ENCODE measurements around the gene LCN12.

The LCN12 gene

GRCh38 chr9:136930014-136930413 is 22.1 kb upstream of the LCN12 start:
- Histone ChIP-seq H3K79me2 (ENCODE audit: low read length) (no peaks in the 10 kb centered on the region), H4K20me1 (ENCODE audit: insufficient read depth, low read length) (no peaks in the 10 kb centered on the region), H3K9me3 (ENCODE audit: insufficient read depth, low read length) (no peaks in the 10 kb centered on the region), H3K4me2 (ENCODE audit: low read length) (no peak overlapping the region), H3K9ac (ENCODE audit: low read length) (no peak overlapping the region), H3K36me3 (replicated peaks; ENCODE audit: low read depth, low read length) (peaks cover 24% of the 10 kb centered on the region), H2AFZ (ENCODE audit: low read depth, low read length) (no peak overlapping the region), H3K27ac (ENCODE audit: low read length) (no peak overlapping the region), H3K27me3 (ENCODE audit: low read depth, low read length) (no peaks in the 10 kb centered on the region), H3K4me3 (ENCODE audit: low read length) (no peak overlapping the region), H3K4me1 (ENCODE audit: low read length) (peaks cover 7% of the 10 kb centered on the region; the same call in 1 of the 2 replicates)
- TF ChIP-seq CTCF (IDR thresholded peaks at IDR 0.05; ENCODE audit: low read depth, low read length), result no peak
- no peak for TF ChIP-seq EZH2phosphoT487 (IDR thresholded peaks at IDR 0.05; ENCODE audit: low read depth)

GRCh38 chr9:136931611-136932130 is 20.4 kb upstream of the LCN12 start:
- H3K4me3 ChIP-seq (ENCODE audit: low read length), result no peak overlapping the region
- H3K9me3 ChIP-seq (ENCODE audit: insufficient read depth, low read length), result no peaks in the 10 kb centered on the region
- H2AFZ ChIP-seq (ENCODE audit: low read depth, low read length), result no peak overlapping the region
- no peak overlapping the region for H3K4me2 ChIP-seq (ENCODE audit: low read length)
- no peak for TF ChIP-seq CTCF (IDR thresholded peaks at IDR 0.05; ENCODE audit: low read depth, low read length)
- no peak for TF ChIP-seq EZH2phosphoT487 (IDR thresholded peaks at IDR 0.05; ENCODE audit: low read depth)
- no peaks in the 10 kb centered on the region for H3K79me2 ChIP-seq (ENCODE audit: low read length)
- H3K36me3 ChIP-seq (replicated peaks; ENCODE audit: low read depth, low read length), result peaks cover 17% of the 10 kb centered on the region
- no peaks in the 10 kb centered on the region for H4K20me1 ChIP-seq (ENCODE audit: insufficient read depth, low read length)
- no peak overlapping the region for H3K9ac ChIP-seq (ENCODE audit: low read length)
- no peaks in the 10 kb centered on the region for H3K27me3 ChIP-seq (ENCODE audit: low read depth, low read length)
- H3K27ac ChIP-seq (ENCODE audit: low read length), result no peak overlapping the region
- H3K4me1 ChIP-seq (ENCODE audit: low read length), result peaks cover 7% of the 10 kb centered on the region; the same call in 1 of the 2 replicates

GRCh38 chr9:136934277-136934676 is 17.8 kb upstream of the LCN12 start:
- Histone ChIP-seq H3K9me3 (ENCODE audit: insufficient read depth, low read length) (no peaks in the 10 kb centered on the region), H3K27ac (ENCODE audit: low read length) (no peak overlapping the region), H3K79me2 (ENCODE audit: low read length) (no peaks in the 10 kb centered on the region), H3K36me3 (replicated peaks; ENCODE audit: low read depth, low read length) (peaks cover 7% of the 10 kb centered on the region), H4K20me1 (ENCODE audit: insufficient read depth, low read length) (no peaks in the 10 kb centered on the region), H3K9ac (ENCODE audit: low read length) (no peak overlapping the region), H3K4me3 (ENCODE audit: low read length) (no peak overlapping the region), H3K4me2 (ENCODE audit: low read length) (no peak overlapping the region), H3K27me3 (ENCODE audit: low read depth, low read length) (no peaks in the 10 kb centered on the region), H3K4me1 (ENCODE audit: low read length) (peaks cover 7% of the 10 kb centered on the region; the same call in 1 of the 2 replicates), H2AFZ (ENCODE audit: low read depth, low read length) (no peak overlapping the region)
- TF ChIP-seq EZH2phosphoT487 (IDR thresholded peaks at IDR 0.05; ENCODE audit: low read depth) (no peak), CTCF (IDR thresholded peaks at IDR 0.05; ENCODE audit: low read depth, low read length) (no peak)

- no peak for TF ChIP-seq CTCF (IDR thresholded peaks at IDR 0.05; ENCODE audit: low read depth, low read length)
- TF ChIP-seq EZH2phosphoT487 (IDR thresholded peaks at IDR 0.05; ENCODE audit: low read depth), result no peak
- no peaks in the 10 kb centered on the region for H3K9me3 ChIP-seq (ENCODE audit: insufficient read depth, low read length)
- no peaks in the 10 kb centered on the region for H3K27me3 ChIP-seq (ENCODE audit: low read depth, low read length)
- H3K36me3 ChIP-seq (replicated peaks; ENCODE audit: low read depth, low read length), result peaks cover 19% of the 10 kb centered on the region
- H3K9ac ChIP-seq (ENCODE audit: low read length), result no peak overlapping the region
- H3K4me1 ChIP-seq (ENCODE audit: low read length), result peaks cover 7% of the 10 kb centered on the region; the same call in 1 of the 2 replicates
- H4K20me1 ChIP-seq (ENCODE audit: insufficient read depth, low read length), result no peaks in the 10 kb centered on the region
- no peak overlapping the region for H3K4me2 ChIP-seq (ENCODE audit: low read length)
- no peak overlapping the region for H3K27ac ChIP-seq (ENCODE audit: low read length)
- no peak overlapping the region for H2AFZ ChIP-seq (ENCODE audit: low read depth, low read length)
- H3K79me2 ChIP-seq (ENCODE audit: low read length), result no peaks in the 10 kb centered on the region
- H3K4me3 ChIP-seq (ENCODE audit: low read length), result no peak overlapping the region
These were observed 16.4 kb upstream of the LCN12 start for GRCh38 chr9:136935651-136936050.
